Keratinocyte (primary cell): ENCODE results near the gene ALDH6A1. TPM values are rescaled to one million over a fixed set of nuclear protein-coding genes. Genes with fewer than 3 reads are reported as not detected.

Experiments
- DNase-seq: peaks from one replicate; pipeline ENCODE4 v3.0.0-alpha.2; 2011; ENCODE audit warnings: low read depth, missing footprints, low spot score
- FAIRE-seq: peaks from 2 replicates; lab custom pipeline; 2011; peaks lifted over from hg19 to GRCh38; lab: Jason Lieb, UNC
- H2AFZ ChIP-seq: 2 replicates; pipeline ENCODE4 v1.6.0; 2012; ENCODE audit warnings: low read length, control low read depth, inconsistent platforms; ENCODE audit not compliant: control insufficient read depth
- H3K27ac ChIP-seq: 2 replicates; pipeline ENCODE4 v1.5.1; 2011; ENCODE audit warnings: low read length; ENCODE audit not compliant: control insufficient read depth, insufficient read depth
- H3K27me3 ChIP-seq: 3 replicates; pipeline ENCODE4 v1.6.0; 2011; ENCODE audit warnings: low read length; ENCODE audit not compliant: control insufficient read depth, insufficient read depth; ENCODE audit errors: extremely low read depth
- H3K36me3 ChIP-seq, 2 experiments: 2 replicates in 1 of 2; 3 replicates in 1 of 2; pipeline ENCODE4 v1.5.1; 2011; ENCODE audit warnings: low read length in 2 of 2, mild to moderate bottlenecking in 1 of 2; ENCODE audit not compliant: control insufficient read depth in 2 of 2, insufficient read depth in 2 of 2; ENCODE audit errors: extremely low read depth in 1 of 2
- H3K4me1 ChIP-seq: 3 replicates; pipeline ENCODE4 v1.5.1; 2011; ENCODE audit warnings: low read length; ENCODE audit not compliant: control insufficient read depth, insufficient read depth; ENCODE audit errors: extremely low read depth
- H3K4me2 ChIP-seq: 3 replicates; pipeline ENCODE4 v1.6.0; 2011; ENCODE audit warnings: low read depth, low read length; ENCODE audit not compliant: control insufficient read depth, insufficient read depth; ENCODE audit errors: extremely low read depth
- H3K4me3 ChIP-seq, 3 experiments: fragments of 200-600 bp in 1 of 3; sonication (generic) in 1 of 3; 2 replicates in 2 of 3; 3 replicates in 1 of 3; pipeline ENCODE4 v1.5.1; 2011 to 2016; ENCODE audit warnings: low read length in 3 of 3, mild to moderate bottlenecking in 3 of 3, control low read depth in 2 of 3, inconsistent platforms in 1 of 3, low read depth in 1 of 3, mixed read lengths in 1 of 3, mixed run types in 1 of 3, moderate library complexity in 1 of 3; ENCODE audit not compliant: control insufficient read depth in 2 of 3, insufficient read depth in 2 of 3; ENCODE audit errors: extremely low read depth in 1 of 3
- H3K79me2 ChIP-seq: 2 replicates; pipeline ENCODE4 v1.6.0; 2012; ENCODE audit warnings: low read length; ENCODE audit not compliant: control insufficient read depth, insufficient read depth
- H3K9ac ChIP-seq: 3 replicates; pipeline ENCODE4 v1.6.0; 2011; ENCODE audit warnings: low read length; ENCODE audit not compliant: control insufficient read depth, insufficient read depth; ENCODE audit errors: extremely low read depth
- H3K9me1 ChIP-seq: 3 replicates; pipeline ENCODE4 v1.6.0; 2011; ENCODE audit warnings: low read length; ENCODE audit not compliant: control insufficient read depth, insufficient read depth; ENCODE audit errors: extremely low read depth
- H3K9me3 ChIP-seq: 2 replicates; pipeline ENCODE4 v1.5.1; 2012; ENCODE audit warnings: low read depth, low read length; ENCODE audit not compliant: control insufficient read depth
- H4K20me1 ChIP-seq: 3 replicates; pipeline ENCODE4 v1.6.0; 2011; ENCODE audit warnings: low read length; ENCODE audit not compliant: control insufficient read depth, insufficient read depth; ENCODE audit errors: extremely low read depth
- CTCF ChIP-seq, 3 experiments: IDR thresholded peaks in 1 of 3; conservative IDR thresholded peaks in 1 of 3; optimal IDR thresholded peaks in 1 of 3; 2 replicates in 2 of 3; 3 replicates in 1 of 3; pipeline versions ENCODE3 to v1.5.1; 2011; ENCODE audit warnings: low read length in 3 of 3, mild to moderate bottlenecking in 3 of 3, moderate library complexity in 2 of 3, control low read depth in 1 of 3, inconsistent platforms in 1 of 3; ENCODE audit not compliant: insufficient read depth in 2 of 3; ENCODE audit errors: extremely low read depth in 1 of 3
- EZH2 ChIP-seq: IDR thresholded peaks from one replicate; pipeline ENCODE4 v1.6.1; 2012; ENCODE audit warnings: inconsistent platforms, mild to moderate bottlenecking, low read length, moderate library complexity
- dilution Hi-C: fragments of 300-500 bp; cut with MboI; formaldehyde crosslinking; loops from one replicate; pipeline ENCODE4 v1.7.0; 2020; ENCODE audit warnings: low sequenced_read_pairs; ENCODE audit not compliant: extremely low pct_ligation_motif_present
- polyA minus RNA-seq, 3 experiments: library from RNA; depleted of rRNA, polyadenylated mRNA; stranded (reverse); fragments of >200 nt; gene quantifications; 1 replicate in 1 of 3; 2 replicates in 1 of 3; 3 replicates in 1 of 3; pipeline ENCODE4 v1.2.3, GENCODE V29; 2011
- polyA plus RNA-seq, 5 experiments: library from polyadenylated mRNA; depleted of rRNA in 3 of 5; stranded (reverse) in 3 of 5; stranded (forward) in 1 of 5; unstranded in 1 of 5; fragments of >200 nt; gene quantifications; 1 replicate in 1 of 5; 2 replicates in 3 of 5; 3 replicates in 1 of 5; pipeline versions ENCODE4 v1.2.1 to v1.2.3, GENCODE V29; 2011 to 2012; ENCODE audit warnings: missing spikeins in 2 of 5, low read depth in 1 of 5, low replicate concordance in 1 of 5

ALDH6A1 gene
- polyA plus RNA-seq (6.4 to 9.0 TPM (median 8.0 TPM) in 3 replicates), polyA minus RNA-seq (5.1 to 11.8 TPM (median 11.7 TPM) in 3 replicates)
- polyA plus RNA-seq (2011; ENCODE audit: low read depth): 4.8 TPM
- polyA plus RNA-seq (2011; cell fraction: cytosol; rRNA removed): 6.8 and 10.4 TPM in 2 replicates
- polyA plus RNA-seq (2011; cell fraction: nucleus; rRNA removed): 6.9 and 7.4 TPM in 2 replicates
- polyA plus RNA-seq (2012; ENCODE audit: low replicate concordance): 5.0 and 5.6 TPM in 2 replicates
- 7.9 TPM for polyA minus RNA-seq (2011; cell fraction: cytosol; rRNA and poly(A)+ RNA removed)
- 2.4 and 5.2 TPM in 2 replicates for polyA minus RNA-seq (2011; cell fraction: nucleus; rRNA and poly(A)+ RNA removed)

- no peaks in the 10 kb centered on the region for H3K36me3 ChIP-seq
- H3K9me3 ChIP-seq: no peaks in the 10 kb centered on the region
- FAIRE-seq (peak; percentile 91), DNase-seq (peak; percentile 100)
- peaks cover 3% of the 10 kb centered on the region for H3K79me2 ChIP-seq
- peak within 1 kb of the TSS; percentile 92 for H3K9ac ChIP-seq
- no peaks in the 10 kb centered on the region for H4K20me1 ChIP-seq
- H3K27me3 ChIP-seq: no peaks in the 10 kb centered on the region
- peak within 1 kb of the TSS; percentile 84 for H3K27ac ChIP-seq
- no peaks in the 10 kb centered on the region for H3K9me1 ChIP-seq
- H3K4me3 ChIP-seq: peak within 1 kb of the TSS; percentile 82 to 98 (median 89)
- TF ChIP-seq CTCF (optimal IDR thresholded peaks at IDR 0.05 in 1 of 3, IDR thresholded peaks at IDR 0.05 in 1 of 3, conservative IDR thresholded peaks at IDR 0.05 in 1 of 3; ENCODE audit: extremely low read depth in 1 of 3, insufficient read depth in 2 of 3, low read length in 3 of 3) (peak in 1 of 3 experiments; percentile 31), EZH2 (no peak)
- dilution Hi-C loops: no loop called here
- peak within 1 kb of the TSS; percentile 99 for H2AFZ ChIP-seq
- H3K4me1 ChIP-seq: peaks cover 14% of the 10 kb centered on the region
- peak within 1 kb of the TSS; percentile 88 for H3K4me2 ChIP-seq
Observed at GRCh38 chr14:74084277-74085046, at the start of gene ALDH6A1, which contains the start of gene LIN52. ALDH6A1 (minus strand) TSS chr14:74084453; CDS start chr14:74084394, 59 bp downstream. LIN52 (plus strand) TSS chr14:74084956; CDS start chr14:74084975, 19 bp downstream.

- H3K36me3 ChIP-seq: no peaks in the 10 kb centered on the region
Observed at GRCh38 chr14:74127634-74128033, 43.4 kb upstream of the ALDH6A1 start.

More at GRCh38 chr14:74127634-74128033, 43.4 kb upstream of the ALDH6A1 start:
- no peak for TF ChIP-seq CTCF (optimal IDR thresholded peaks at IDR 0.05 in 1 of 3, IDR thresholded peaks at IDR 0.05 in 1 of 3, conservative IDR thresholded peaks at IDR 0.05 in 1 of 3; ENCODE audit: extremely low read depth in 1 of 3, insufficient read depth in 2 of 3, low read length in 3 of 3)
- TF ChIP-seq EZH2: no peak
- Histone ChIP-seq H2AFZ (no peak overlapping the region), H3K4me1 (no peaks in the 10 kb centered on the region), H3K27ac (no peak overlapping the region), H3K9ac (no peak overlapping the region), H3K9me3 (no peaks in the 10 kb centered on the region), H3K27me3 (no peaks in the 10 kb centered on the region), H4K20me1 (no peaks in the 10 kb centered on the region), H3K9me1 (no peaks in the 10 kb centered on the region), H3K4me3 (no peak overlapping the region), H3K79me2 (no peaks in the 10 kb centered on the region), H3K4me2 (no peak overlapping the region)
- dilution Hi-C loops: no loop called here
- no peak for DNase-seq
- no peak for FAIRE-seq
